Activated CD4-positive, alpha-beta T cell treated with anti-CD3 and anti-CD28 coated beads, Interleukin-2, Interleukin-4, amounts not matched to agents 100 ng/mL and 50 ng/mL, durations not matched to agents 16 hours and 8 hours (primary cell): Measurements from ENCODE around the gene TMEM242.

Experiments
- DNase-seq: peaks from one replicate; pipeline ENCODE4 v3.0.0-alpha.2; 2020; ENCODE audit warnings: low spot score

The TMEM242 gene

GRCh38 chr6:157270308-157270707 lies 53.0 kb downstream of the TMEM242 start:
- DNase-seq = no peak

- no peak for DNase-seq
These were observed 54.0 kb downstream of the TMEM242 start for GRCh38 chr6:157269261-157269794.

GRCh38 chr6:157268835-157269234 lies 54.5 kb downstream of the TMEM242 start:
- DNase-seq = no peak

GRCh38 chr6:157268396-157268795 lies 54.9 kb downstream of the TMEM242 start:
- no peak for DNase-seq

GRCh38 chr6:157267654-157268053 lies 55.7 kb downstream of the TMEM242 start:
- DNase-seq = no peak

DNA sequence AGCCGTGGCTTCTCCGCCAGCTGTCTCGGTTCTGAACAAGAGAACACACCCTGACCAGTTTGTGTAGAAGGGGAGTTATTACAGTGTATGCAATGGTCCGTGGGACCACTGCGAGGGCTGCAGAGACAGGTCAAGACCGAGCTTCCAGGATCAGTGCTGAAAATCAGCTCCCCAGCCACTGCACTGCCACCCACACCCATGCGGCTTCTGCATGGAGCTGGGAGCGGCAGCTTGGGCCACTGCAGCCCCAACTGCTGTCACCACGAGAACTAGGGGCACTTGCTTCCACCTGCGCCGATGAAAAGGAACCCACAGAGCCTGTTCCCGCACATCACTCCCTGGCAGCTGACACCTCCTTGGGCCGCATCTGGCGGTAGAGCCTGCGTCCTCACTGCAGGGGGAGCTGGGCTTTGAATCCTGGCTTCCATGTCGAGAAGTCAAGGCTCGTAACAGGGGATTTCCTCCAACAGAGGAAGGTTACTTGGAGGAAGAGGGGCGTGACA lies 56.2 kb downstream of the TMEM242 start:
- no peak for DNase-seq

- DNase-seq = no peak
These were observed 56.8 kb downstream of the TMEM242 start for GRCh38 chr6:157266274-157267101.

GRCh38 chr6:157265635-157266034 lies 57.7 kb downstream of the TMEM242 start:
- DNase-seq = no peak

- DNase-seq = no peak
These were observed 58.1 kb downstream of the TMEM242 start for GRCh38 chr6:157265186-157265585.

- no peak for DNase-seq
These were observed 58.6 kb downstream of the TMEM242 start for GRCh38 chr6:157264701-157265100.

DNA sequence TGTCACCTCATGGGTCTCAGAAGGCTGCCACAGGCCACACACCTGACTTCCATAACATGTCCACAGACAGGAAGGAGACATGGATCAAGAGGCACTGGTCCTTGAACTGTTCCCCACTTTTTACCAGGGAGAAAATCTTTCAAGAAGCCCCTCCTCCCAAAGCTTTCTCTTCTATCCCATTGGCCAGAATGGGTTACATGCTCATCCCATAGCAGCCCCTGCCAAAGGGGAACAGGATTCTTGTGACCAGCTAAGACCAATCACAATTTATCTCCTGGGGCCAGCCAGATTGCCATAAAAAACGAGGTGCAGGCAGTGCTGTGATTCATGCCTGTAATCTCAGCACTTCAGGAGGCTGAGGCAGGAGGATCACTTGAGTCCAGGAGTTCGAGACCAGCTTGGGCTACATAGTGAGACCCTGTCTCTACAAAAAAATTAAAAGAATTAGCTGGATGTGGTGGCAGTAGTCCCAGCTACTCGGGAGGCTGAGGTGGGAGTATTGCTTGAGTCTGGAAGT lies 59.4 kb downstream of the TMEM242 start:
- DNase-seq = no peak

GRCh38 chr6:157263146-157263545 lies 60.2 kb downstream of the TMEM242 start:
- no peak for DNase-seq

GRCh38 chr6:157261606-157262005 lies 61.7 kb downstream of the TMEM242 start:
- DNase-seq = no peak

GRCh38 chr6:157260735-157261410 lies 62.4 kb downstream of the TMEM242 start:
- DNase-seq = no peak

- DNase-seq = no peak
These were observed 63.9 kb downstream of the TMEM242 start for GRCh38 chr6:157259443-157259842.

DNA sequence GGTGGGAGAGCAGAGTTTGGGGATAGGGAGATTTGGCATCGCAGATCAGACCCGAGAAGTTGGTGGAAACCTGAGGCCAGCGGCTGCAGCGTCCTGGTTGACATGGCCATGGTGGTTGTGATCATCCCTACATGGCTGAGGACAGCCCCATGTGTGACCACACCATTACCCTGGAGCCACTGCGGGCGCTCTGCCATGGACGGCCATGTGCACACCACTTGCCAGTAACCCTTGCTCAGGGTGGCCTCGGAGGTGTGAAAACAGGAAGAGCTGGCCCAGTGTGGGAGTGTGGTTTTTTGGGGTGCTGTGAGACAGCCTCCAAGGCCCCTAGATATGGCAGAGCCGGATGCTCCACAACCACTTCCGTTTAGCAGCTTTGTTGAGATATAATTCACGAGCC lies 64.4 kb downstream of the TMEM242 start:
- peak; percentile 15 for DNase-seq

DNA sequence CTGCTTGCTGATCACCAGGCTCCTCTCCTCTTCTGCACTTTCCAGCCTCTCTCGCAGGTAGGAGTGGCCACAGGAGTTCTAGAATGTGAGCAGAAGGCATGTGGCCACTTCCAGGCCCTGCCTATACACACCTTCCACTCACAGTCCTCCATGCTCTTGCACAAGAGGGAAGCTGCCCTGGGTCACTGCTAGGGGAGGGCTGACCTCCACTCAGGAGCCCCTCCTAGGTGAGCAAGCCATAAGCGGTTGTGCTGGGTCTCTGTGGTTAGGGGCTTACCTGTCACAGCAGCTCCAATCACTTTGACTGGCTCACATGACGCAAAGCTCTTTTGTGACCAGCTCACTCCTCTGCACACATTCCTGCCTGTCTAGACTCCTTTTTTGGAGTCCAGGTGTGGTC lies 68.2 kb downstream of the TMEM242 start:
- DNase-seq = no peak

- no peak for DNase-seq
These were observed 68.8 kb downstream of the TMEM242 start for GRCh38 chr6:157254538-157254937.

DNA sequence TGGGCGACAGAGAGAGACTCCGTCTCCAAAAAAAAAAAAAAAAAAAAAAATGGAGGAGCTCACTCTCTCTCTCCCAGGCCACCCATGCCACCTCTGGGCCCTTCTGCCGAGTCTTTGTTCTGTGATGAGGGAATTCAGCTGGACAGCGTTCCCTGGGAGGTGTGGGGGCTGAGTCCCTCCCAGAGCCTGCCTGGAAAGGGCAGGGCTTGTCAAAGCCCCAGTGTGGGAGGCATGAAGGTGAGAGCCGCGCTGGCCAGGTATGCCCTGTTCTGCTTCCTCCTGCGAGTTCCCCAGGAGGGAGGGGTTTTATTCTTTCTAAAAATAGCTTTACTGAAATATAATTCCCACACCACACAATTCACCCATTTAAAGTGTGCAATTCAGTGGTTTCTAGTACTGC lies 69.6 kb downstream of the TMEM242 start:
- no peak for DNase-seq

- no peak for DNase-seq
These were observed 70.3 kb downstream of the TMEM242 start for GRCh38 chr6:157253017-157253416.

GRCh38 chr6:157251586-157252247 lies 71.6 kb downstream of the TMEM242 start:
- DNase-seq = no peak

DNA sequence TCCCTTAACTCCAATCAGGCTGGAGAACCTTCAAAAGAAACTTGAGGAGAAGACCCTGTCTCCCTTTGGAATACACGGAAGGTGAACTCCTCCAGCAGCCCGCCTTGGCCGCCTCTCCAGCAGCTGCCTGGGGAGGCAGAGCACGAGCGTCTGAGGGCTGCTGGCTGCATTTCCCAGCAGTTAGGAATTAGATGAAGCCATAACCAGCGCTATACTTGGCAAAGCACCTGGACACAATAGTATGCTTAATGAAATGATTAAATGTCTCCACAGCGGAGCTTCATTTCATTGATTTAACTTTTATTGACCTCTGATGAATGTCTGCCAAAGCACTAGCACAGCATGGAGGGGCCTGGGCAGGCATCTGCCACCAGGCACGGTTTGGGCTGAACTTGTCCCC lies 73.5 kb downstream of the TMEM242 start:
- DNase-seq = no peak
